ENCODE results near the gene EME2.

The EME2 gene

GRCh38 chr16:1767116-1767994 is 5.3 kb upstream of the EME2 start:
- ATAC-seq = no peak

GRCh38 chr16:1768061-1768766 is 4.4 kb upstream of the EME2 start:
- no peak for ATAC-seq

GRCh38 chr16:1768767-1769401 is 3.7 kb upstream of the EME2 start:
- no peak for ATAC-seq

- no peak for ATAC-seq
Measured at GRCh38 chr16:1769402-1770300, 3.0 kb upstream of the EME2 start.

- ATAC-seq = peak; percentile 17 to 22
Measured at GRCh38 chr16:1770328-1771187, 2.1 kb upstream of the EME2 start.

GRCh38 chr16:1771188-1771863 is 1.3 kb upstream of the EME2 start, which contains the start of gene NME3:
Gene NME3, minus strand, starts transcription at chr16:1771543. Its CDS starts 9 bp downstream, at chr16:1771534.
- peak; percentile 57 to 62 for ATAC-seq

- ATAC-seq = no peak
Measured at GRCh38 chr16:1771864-1772361, 697 bp upstream of the EME2 start.

- ATAC-seq = peak; percentile 52
Measured at GRCh38 chr16:1772908-1773702, 495 bp downstream of the EME2 start, which contains the start of gene MRPS34. Gene MRPS34, minus strand, starts transcription at chr16:1773134. Its CDS starts 15 bp downstream, at chr16:1773119.

GRCh38 chr16:1773703-1774447 is 1.3 kb downstream of the EME2 start:
- ATAC-seq = no peak

- no peak for ATAC-seq
Measured at GRCh38 chr16:1774448-1774780, 1.8 kb downstream of the EME2 start.

- no peak for ATAC-seq
Measured at GRCh38 chr16:1775006-1775845, 2.6 kb downstream of the EME2 start.

- ATAC-seq = no peak
Measured at GRCh38 chr16:1775846-1776671, 3.4 kb downstream of the EME2 start.

- ATAC-seq = no peak
Measured at GRCh38 chr16:1776672-1776955, 4.0 kb downstream of the EME2 start.

- ATAC-seq = no peak
Measured at GRCh38 chr16:1776991-1777374, 4.4 kb downstream of the EME2 start.

GRCh38 chr16:1777375-1778199 is 5.0 kb downstream of the EME2 start:
- no peak for ATAC-seq

Measured in activated CD4-positive, CD25-positive, alpha-beta regulatory T cell treated with anti-CD3 and anti-CD28 coated beads, Interleukin-2, amount 50 U/mL, for 24 hours (primary cell).